DND-41 (cell line): ENCODE data around the gene SCCPDH.

ENCODE experiments used
- EZH2 ChIP-seq: IDR thresholded peaks from 3 replicates; pipeline ENCODE4 v1.6.1; 2012; ENCODE audit warnings: borderline replicate concordance, low read depth, mild to moderate bottlenecking, moderate library complexity, low read length, inconsistent platforms; ENCODE audit not compliant: severe bottlenecking
- TF ChIP-seq, protein P1 (sequence below): IDR thresholded peaks from 2 replicates; pipeline ENCODE4 v1.5.1; 2012; ENCODE audit warnings: borderline replicate concordance, low read length, moderate library complexity, mild to moderate bottlenecking; ENCODE audit not compliant: poor library complexity, severe bottlenecking; ENCODE audit errors: extremely low read depth

GRCh38 chr1:246800356-246800755, 76.1 kb downstream of the SCCPDH start:
- TF ChIP-seq, protein P1, sequence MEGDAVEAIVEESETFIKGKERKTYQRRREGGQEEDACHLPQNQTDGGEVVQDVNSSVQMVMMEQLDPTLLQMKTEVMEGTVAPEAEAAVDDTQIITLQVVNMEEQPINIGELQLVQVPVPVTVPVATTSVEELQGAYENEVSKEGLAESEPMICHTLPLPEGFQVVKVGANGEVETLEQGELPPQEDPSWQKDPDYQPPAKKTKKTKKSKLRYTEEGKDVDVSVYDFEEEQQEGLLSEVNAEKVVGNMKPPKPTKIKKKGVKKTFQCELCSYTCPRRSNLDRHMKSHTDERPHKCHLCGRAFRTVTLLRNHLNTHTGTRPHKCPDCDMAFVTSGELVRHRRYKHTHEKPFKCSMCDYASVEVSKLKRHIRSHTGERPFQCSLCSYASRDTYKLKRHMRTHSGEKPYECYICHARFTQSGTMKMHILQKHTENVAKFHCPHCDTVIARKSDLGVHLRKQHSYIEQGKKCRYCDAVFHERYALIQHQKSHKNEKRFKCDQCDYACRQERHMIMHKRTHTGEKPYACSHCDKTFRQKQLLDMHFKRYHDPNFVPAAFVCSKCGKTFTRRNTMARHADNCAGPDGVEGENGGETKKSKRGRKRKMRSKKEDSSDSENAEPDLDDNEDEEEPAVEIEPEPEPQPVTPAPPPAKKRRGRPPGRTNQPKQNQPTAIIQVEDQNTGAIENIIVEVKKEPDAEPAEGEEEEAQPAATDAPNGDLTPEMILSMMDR = no peak
- no peak for TF ChIP-seq EZH2
